ENCODE data around the gene CDA.

DNA sequence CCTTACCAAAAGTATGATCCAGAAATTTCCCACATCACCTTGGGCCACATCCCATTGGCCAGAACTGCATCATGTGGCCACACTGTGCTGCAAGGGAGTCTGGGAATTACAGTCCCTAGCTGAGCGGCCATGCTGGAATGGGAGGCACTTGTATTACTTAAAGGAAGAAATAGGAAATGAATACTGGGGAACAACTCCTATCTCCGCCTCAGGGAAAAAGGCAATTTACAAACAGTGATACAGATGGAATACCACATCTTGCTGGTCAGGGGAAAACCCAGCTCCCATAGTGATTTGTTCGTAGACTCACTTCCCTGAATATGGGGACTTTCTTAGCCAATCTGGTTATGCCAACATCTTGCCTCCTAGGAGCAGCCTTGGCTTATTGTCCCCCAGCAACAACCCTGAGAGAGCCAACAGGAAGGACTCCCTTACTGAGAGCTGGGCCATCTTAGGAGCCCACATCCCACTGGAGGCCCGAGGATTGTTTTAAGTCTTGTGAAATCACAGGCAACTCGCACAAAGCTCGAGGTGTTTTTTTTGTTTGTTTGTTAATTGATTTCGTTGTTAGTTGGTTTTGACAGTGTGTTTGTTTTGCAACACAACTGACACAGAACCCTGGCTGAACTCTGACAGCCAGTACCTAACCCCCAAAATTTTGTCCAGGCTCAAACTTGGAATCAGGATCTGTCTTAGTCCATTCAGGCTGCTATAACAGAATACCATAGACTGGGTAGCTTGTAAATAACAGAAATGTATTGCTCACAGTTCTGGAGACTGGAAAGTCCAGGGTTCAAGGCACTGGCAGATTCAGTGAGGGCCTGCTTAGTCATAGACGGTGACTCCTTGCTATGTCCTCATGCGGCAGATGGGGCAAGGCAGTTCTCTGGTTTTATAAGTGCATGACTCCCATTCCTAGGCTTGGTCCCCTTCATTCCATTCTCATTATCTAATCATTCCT lies 14.9 kb downstream of the CDA start:
- peak; percentile 14; the same call in 1 of the 2 replicates for TF ChIP-seq RXRA (IDR thresholded peaks at IDR 0.05; ENCODE audit: borderline replicate concordance, low read depth)
- TF ChIP-seq MXI1 (IDR thresholded peaks at IDR 0.05; ENCODE audit: low read depth, low read length): no peak
- TF ChIP-seq CTCF (IDR thresholded peaks at IDR 0.05): no peak
- TF ChIP-seq SMC3 (IDR thresholded peaks at IDR 0.05; ENCODE audit: low read depth, low read length): no peak
- no peak for TF ChIP-seq RFX5 (IDR thresholded peaks at IDR 0.05; ENCODE audit: low read length)
- no peak for TF ChIP-seq USF2 (IDR thresholded peaks at IDR 0.05; ENCODE audit: borderline replicate concordance, low read depth, low read length)
- no peak for TF ChIP-seq RCOR1 (IDR thresholded peaks at IDR 0.05; ENCODE audit: low read length)
- TF ChIP-seq GABPA (IDR thresholded peaks at IDR 0.05; ENCODE audit: low read depth): no peak
- no peak for TF ChIP-seq FOXM1 (IDR thresholded peaks at IDR 0.05; ENCODE audit: low read depth)
- TF ChIP-seq FOXJ3 (CRISPR knock-in tag; IDR thresholded peaks at IDR 0.05): no peak
- no peak for TF ChIP-seq TAF1 (IDR thresholded peaks at IDR 0.05; ENCODE audit: borderline replicate concordance, low read depth, low read length)
- TF ChIP-seq, protein P1, sequence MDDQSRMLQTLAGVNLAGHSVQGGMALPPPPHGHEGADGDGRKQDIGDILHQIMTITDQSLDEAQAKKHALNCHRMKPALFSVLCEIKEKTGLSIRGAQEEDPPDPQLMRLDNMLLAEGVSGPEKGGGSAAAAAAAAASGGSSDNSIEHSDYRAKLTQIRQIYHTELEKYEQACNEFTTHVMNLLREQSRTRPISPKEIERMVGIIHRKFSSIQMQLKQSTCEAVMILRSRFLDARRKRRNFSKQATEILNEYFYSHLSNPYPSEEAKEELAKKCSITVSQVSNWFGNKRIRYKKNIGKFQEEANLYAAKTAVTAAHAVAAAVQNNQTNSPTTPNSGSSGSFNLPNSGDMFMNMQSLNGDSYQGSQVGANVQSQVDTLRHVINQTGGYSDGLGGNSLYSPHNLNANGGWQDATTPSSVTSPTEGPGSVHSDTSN (IDR thresholded peaks at IDR 0.05): no peak
- TF ChIP-seq YY1 (IDR thresholded peaks at IDR 0.05; ENCODE audit: low read depth): no peak; the same call in 1 of the 2 replicates
